ENCODE results near the gene TBC1D22B.
A peak's percentile ranks its signal among the peaks of the same experiment; 100 is the strongest.
"Not testable (repeated sequence)": the region's sequence is repeated elsewhere in the genome, so short reads cannot be mapped to it uniquely, and the experiment has no call there.

TBC1D22B gene

GRCh38 chr6:37321516-37322415 is 64.2 kb downstream of the TBC1D22B start:
- no peak for DNase-seq (ENCODE audit: low read depth)

- DNase-seq (ENCODE audit: low read depth): no peak
Observed at GRCh38 chr6:37323580-37323979, 66.0 kb downstream of the TBC1D22B start.

- DNase-seq (ENCODE audit: low read depth): no peak
Observed at GRCh38 chr6:37324131-37325033, 66.8 kb downstream of the TBC1D22B start.

- DNase-seq (ENCODE audit: low read depth): not testable (repeated sequence)
Observed at GRCh38 chr6:37330345-37330744, 72.8 kb downstream of the TBC1D22B start.

GRCh38 chr6:37331047-37331446 is 73.5 kb downstream of the TBC1D22B start:
- no peak for DNase-seq (ENCODE audit: low read depth)

- DNase-seq (ENCODE audit: low read depth): no peak
Observed at GRCh38 chr6:37332894-37333293, 75.3 kb downstream of the TBC1D22B start.

GRCh38 chr6:37334047-37334446 is 76.5 kb downstream of the TBC1D22B start:
- no peak for DNase-seq (ENCODE audit: low read depth)

- not testable (repeated sequence) for DNase-seq (ENCODE audit: low read depth)
Observed at GRCh38 chr6:37338317-37338716, 80.7 kb downstream of the TBC1D22B start.

- DNase-seq (ENCODE audit: low read depth): no peak
Observed at GRCh38 chr6:37338745-37339255, 81.2 kb downstream of the TBC1D22B start.

GRCh38 chr6:37339741-37340638 is 82.4 kb downstream of the TBC1D22B start:
- no peak for DNase-seq (ENCODE audit: low read depth)

GRCh38 chr6:37340639-37340943 is 83.0 kb downstream of the TBC1D22B start:
- no peak for DNase-seq (ENCODE audit: low read depth)

- no peak for DNase-seq (ENCODE audit: low read depth)
Observed at GRCh38 chr6:37343248-37343647, 85.7 kb downstream of the TBC1D22B start.

- DNase-seq (ENCODE audit: low read depth): no peak
Observed at GRCh38 chr6:37344308-37344707, 86.7 kb downstream of the TBC1D22B start.

GRCh38 chr6:37345804-37346203 is 88.2 kb downstream of the TBC1D22B start:
- not testable (repeated sequence) for DNase-seq (ENCODE audit: low read depth)

- no peak for DNase-seq (ENCODE audit: low read depth)
Observed at GRCh38 chr6:37347177-37347576, 89.6 kb downstream of the TBC1D22B start.

- DNase-seq (ENCODE audit: low read depth): no peak
Observed at GRCh38 chr6:37347670-37348111, 90.1 kb downstream of the TBC1D22B start.

GRCh38 chr6:37351027-37351426 is 93.5 kb downstream of the TBC1D22B start:
- DNase-seq (ENCODE audit: low read depth): no peak

- DNase-seq (ENCODE audit: low read depth): no peak
Observed at GRCh38 chr6:37352384-37352783, 94.8 kb downstream of the TBC1D22B start.

GRCh38 chr6:37353761-37354525 is 96.4 kb downstream of the TBC1D22B start, which contains the start of gene RNF8:
TSS of gene RNF8 (plus strand) at chr6:37353983. CDS start at chr6:37354165, 182 bp downstream.
- peak; percentile 79 for DNase-seq (ENCODE audit: low read depth)

- no peak for DNase-seq (ENCODE audit: low read depth)
Observed at GRCh38 chr6:37354526-37355384, 97.2 kb downstream of the TBC1D22B start.
